Kidney glomerular epithelial cell (primary cell): ENCODE results near the gene GRK1.
"Not testable (repeated sequence)": the region's sequence is repeated elsewhere in the genome, so short reads cannot be mapped to it uniquely, and the experiment has no call there.

Experiments used
- DNase-seq: peaks from one replicate; lab custom pipeline; 2025; lab: John Stamatoyannopoulos, UW

GRK1 gene

GRCh38 chr13:113743366-113744195 lies 76.6 kb downstream of the GRK1 start:
- DNase-seq = no peak

GRCh38 chr13:113744197-113745000 lies 77.4 kb downstream of the GRK1 start:
- DNase-seq = no peak

- no peak for DNase-seq
Observed at GRCh38 chr13:113745059-113745458, 78.0 kb downstream of the GRK1 start.

- DNase-seq = not testable (repeated sequence)
Observed at GRCh38 chr13:113745500-113746142, 78.6 kb downstream of the GRK1 start.

GRCh38 chr13:113746143-113746525 lies 79.1 kb downstream of the GRK1 start:
- DNase-seq = no peak

GRCh38 chr13:113746671-113747070 lies 79.7 kb downstream of the GRK1 start:
- DNase-seq = no peak

GRCh38 chr13:113747291-113747833 lies 80.3 kb downstream of the GRK1 start:
- DNase-seq = no peak

GRCh38 chr13:113748101-113748861 lies 81.3 kb downstream of the GRK1 start:
- no peak for DNase-seq

- no peak for DNase-seq
Observed at GRCh38 chr13:113748862-113749451, 81.9 kb downstream of the GRK1 start.

- DNase-seq = no peak
Observed at GRCh38 chr13:113749507-113749906, 82.5 kb downstream of the GRK1 start.

GRCh38 chr13:113749967-113750366 lies 82.9 kb downstream of the GRK1 start:
- no peak for DNase-seq

GRCh38 chr13:113750554-113751399 lies 83.8 kb downstream of the GRK1 start:
- DNase-seq = no peak

GRCh38 chr13:113751491-113751890 lies 84.5 kb downstream of the GRK1 start:
- no peak for DNase-seq

- DNase-seq = not testable (repeated sequence)
Observed at GRCh38 chr13:113752211-113752986, 85.4 kb downstream of the GRK1 start.

GRCh38 chr13:113753171-113753570 lies 86.2 kb downstream of the GRK1 start:
- no peak for DNase-seq

GRCh38 chr13:113754242-113754641 lies 87.2 kb downstream of the GRK1 start:
- no peak for DNase-seq

GRCh38 chr13:113754691-113755090 lies 87.7 kb downstream of the GRK1 start:
- no peak for DNase-seq

- no peak for DNase-seq
Observed at GRCh38 chr13:113756441-113757097, 89.5 kb downstream of the GRK1 start.
